NCI-H748 (cell line): ENCODE results near the gene KASH5.

ENCODE experiments used
- DNase-seq: peaks from one replicate; lab custom pipeline; 2025; ENCODE audit not compliant: unreplicated experiment; lab: John Stamatoyannopoulos, UW

Gene KASH5

DNA sequence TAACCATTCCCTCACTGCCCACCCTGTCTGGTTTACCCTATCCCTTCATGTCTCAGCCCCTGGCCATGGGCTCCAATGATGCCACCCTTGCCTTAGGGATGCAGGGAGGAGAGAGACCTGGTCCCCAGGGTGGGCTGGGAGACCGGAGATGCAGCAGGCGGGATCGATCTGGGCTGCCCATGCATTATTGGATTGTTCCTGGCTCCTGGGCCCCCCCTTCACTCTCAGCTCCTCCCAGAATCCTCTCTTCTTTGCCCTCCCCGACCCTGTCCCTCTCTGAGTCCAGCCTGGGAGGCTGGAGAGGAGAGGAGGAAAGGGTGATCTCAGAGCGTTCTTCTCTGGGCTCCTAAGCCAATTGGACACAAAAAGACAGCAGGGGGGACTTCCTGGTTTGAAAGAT lies 5.8 kb downstream of the KASH5 start:
- no peak for DNase-seq

GRCh38 chr19:49395581-49396407 lies 7.7 kb downstream of the KASH5 start:
- DNase-seq = no peak

GRCh38 chr19:49396738-49397505 lies 8.9 kb downstream of the KASH5 start:
- no peak for DNase-seq

GRCh38 chr19:49398001-49398615 lies 10.1 kb downstream of the KASH5 start:
- DNase-seq = no peak

DNA sequence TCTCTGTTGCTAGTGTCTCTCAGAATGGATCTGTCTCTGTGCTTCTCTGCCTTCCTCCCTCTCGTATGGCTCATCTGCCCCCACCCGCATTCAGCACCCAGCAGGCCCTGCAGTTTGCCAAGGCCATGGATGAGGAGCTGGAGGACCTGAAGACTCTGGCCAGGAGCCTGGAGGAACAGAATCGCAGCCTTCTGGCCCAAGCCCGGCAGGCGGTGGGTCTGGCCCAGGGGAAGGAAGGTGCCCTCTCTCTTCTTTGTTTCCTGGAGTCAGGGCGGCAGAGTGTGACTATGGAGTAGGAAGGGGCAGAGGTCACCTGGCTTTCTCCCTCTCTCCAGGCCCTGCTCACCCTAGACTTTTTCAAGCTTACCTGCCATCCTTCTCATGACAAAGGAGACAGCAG lies 10.9 kb downstream of the KASH5 start:
- no peak for DNase-seq

DNA sequence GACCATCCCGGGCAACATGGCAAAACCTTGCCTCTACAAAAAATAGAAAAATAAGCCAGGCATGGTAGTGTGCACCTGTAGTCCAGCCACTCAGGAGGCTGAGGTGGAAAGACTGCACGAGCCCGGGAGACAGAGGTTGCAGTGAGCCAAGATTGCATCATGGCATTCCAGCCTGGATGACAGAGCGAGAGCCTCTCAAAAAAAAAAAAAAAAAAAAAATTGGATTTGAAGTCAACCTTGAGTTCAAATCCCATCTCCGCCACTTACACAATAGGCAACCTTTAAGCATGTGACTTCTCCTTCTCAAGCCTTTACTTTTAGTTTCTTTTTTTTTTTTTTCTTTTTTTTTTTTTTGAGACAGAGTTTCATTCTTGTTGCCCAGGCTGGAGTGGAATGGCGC lies 12.0 kb downstream of the KASH5 start:
- no peak for DNase-seq

- DNase-seq = peak; percentile 95
Measured at GRCh38 chr19:49403404-49404187, 15.5 kb downstream of the KASH5 start.

DNA sequence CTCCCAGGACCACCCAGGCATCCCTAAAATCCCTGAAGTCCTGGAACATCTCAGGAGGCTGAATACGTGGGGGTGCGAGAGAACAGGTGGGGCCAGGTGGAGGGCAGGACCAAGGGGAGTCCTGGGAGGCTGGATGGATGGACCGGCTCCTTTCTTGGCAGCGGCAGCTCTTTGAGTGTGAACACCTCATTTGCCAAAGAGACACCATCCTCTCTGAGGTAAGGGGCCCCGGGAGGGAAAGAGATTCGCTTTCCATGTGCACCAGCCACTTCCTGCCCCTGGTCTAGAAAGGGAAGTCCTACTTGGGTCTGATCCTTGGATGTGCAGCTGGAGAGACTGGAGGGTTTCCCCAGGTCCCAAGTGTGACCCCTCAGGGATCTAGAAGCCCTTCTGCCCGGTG lies 19.0 kb downstream of the KASH5 start:
- DNase-seq = no peak

DNA sequence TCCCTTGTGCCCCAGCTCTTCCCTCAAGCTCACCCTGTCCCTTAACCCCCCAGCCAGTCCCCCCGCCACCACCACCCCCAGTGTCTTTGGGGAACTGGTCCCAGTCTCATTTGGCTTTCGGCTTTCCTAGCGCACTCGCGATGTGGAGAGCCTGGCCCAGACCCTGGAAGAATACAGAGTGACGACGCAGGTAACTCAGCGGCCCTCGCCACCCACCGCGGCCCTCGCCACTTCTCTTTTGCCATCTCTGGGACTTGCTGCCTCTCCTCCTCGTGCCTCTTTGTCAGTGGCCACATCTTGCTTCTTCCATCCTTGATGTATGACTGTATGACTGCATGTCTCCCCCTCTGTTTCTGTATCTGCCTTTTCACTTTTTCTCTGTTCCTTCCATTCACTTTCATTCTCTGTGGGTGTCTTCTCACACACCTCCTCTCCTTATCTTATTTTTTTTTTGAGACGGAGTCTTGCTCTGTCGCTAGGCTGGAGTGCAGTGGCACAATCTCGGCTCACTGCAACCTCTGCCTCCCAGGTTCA lies 19.5 kb downstream of the KASH5 start:
- DNase-seq = no peak

DNA sequence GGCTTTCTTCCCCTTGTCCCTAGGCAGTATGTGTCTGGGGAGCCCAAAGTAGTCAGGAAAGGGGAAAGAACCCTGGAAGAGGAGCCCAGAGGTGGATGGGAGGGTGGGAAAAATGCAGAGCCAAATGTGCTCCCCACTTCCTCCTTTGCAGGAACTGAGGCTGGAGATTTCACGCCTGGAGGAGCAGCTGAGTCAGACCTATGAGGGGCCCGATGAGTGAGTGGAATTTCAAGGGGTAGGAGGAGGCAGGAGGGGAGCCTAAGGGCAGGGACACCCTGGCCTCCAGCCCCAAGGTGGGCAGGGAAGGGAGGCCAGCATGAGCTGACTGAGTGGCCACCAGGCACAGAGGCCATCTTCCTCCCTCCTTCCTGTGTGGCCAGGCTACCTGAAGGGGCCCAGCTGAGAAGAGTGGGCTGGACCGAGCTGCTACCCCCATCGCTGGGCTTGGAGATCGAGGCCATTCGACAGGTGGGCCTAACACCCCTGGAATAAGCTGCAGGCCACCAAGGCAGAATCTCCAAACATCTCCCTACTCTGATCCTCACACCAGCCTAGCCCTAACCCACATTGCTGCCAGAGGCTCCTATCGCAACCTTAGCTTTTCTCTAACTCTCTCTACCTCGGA lies 20.9 kb downstream of the KASH5 start:
- DNase-seq = no peak

- DNase-seq = peak; percentile 21
Measured at GRCh38 chr19:49409441-49410029, 21.5 kb downstream of the KASH5 start.

GRCh38 chr19:49411681-49412326 lies 23.8 kb downstream of the KASH5 start:
- no peak for DNase-seq

DNA sequence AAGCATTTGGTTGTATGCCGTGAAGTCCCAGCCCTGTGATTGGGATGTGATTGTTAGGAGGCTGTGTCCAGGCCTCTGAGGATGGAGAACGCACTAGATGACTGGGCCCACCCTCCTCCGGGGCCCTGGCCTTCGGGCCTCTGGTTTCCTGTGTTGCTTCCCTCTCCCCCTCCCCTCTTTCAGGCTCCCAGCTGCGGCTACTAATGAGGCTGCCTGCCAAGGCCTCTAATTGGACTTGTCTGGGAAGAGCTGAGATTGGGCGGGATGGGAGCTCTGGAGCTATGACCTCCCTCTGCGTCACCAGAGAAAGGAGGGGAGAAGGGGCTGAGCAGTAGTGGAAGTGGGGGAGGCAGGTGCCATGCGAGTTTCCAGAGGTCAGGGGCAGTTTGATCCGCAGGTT lies 25.3 kb downstream of the KASH5 start:
- DNase-seq = no peak

GRCh38 chr19:49414256-49414655 lies 26.2 kb downstream of the KASH5 start:
- DNase-seq = no peak

GRCh38 chr19:49415102-49415809 lies 27.2 kb downstream of the KASH5 start:
- DNase-seq = no peak

- DNase-seq = no peak
Measured at GRCh38 chr19:49415810-49416200, 27.8 kb downstream of the KASH5 start.

DNA sequence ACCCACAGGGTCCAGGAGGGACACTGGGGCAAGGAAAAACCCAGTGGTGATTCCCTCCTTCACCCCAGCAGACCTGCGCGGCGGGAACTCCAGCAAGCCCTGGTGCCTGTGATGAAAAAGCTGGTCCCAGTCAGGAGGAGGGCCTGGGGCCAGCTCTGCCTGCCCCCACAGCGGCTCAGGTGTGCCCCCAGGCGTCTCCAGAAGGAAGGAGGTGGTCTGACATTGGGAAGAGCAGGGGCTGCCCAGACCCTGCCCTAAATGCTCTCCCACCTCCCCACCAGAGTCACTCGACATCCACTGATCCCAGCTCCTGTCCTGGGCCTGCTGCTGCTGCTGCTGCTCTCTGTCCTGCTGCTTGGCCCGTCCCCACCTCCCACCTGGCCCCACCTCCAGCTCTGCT lies 29.0 kb downstream of the KASH5 start:
- no peak for DNase-seq

DNA sequence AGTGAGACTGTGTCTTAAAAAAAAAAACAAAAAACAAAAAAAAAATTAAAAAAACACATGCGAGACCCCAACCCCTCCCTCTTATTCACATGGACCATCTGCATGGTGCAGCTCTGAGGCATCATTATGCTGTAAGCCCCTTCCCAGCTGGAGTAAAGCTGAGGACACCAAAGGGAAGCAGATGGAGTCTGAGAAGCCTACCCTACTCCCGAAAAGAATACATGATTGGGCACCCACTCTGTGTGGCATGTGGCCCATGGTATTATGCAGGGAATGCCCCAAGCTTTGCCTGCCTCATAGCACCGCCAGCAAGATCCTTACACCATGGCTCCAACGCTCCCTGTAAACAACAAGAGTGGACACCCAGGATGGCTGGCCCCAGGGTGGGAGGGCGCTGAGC lies 30.5 kb downstream of the KASH5 start:
- DNase-seq = no peak

GRCh38 chr19:49419173-49419572 lies 31.1 kb downstream of the KASH5 start:
- DNase-seq = no peak
